ENCODE data around the gene TFCP2.

TFCP2 gene

GRCh38 chr12:51067229-51067628, 105.7 kb downstream of the TFCP2 start:
- POLR2A ChIA-PET: interaction anchor here (1.5 kb wide), 1 partner anchor 16 kb away, joined by 8 read pairs; the partner anchor contains the start of gene CSRNP2

GRCh38 chr12:51065530-51065929, 107.4 kb downstream of the TFCP2 start:
- ChIA-PET POLR2A (no interaction called here), CTCF (interaction anchor here (0.7 to 1.5 kb wide), 2 partner anchors 9 to 300 kb away, joined by 3 to 4 read pairs; no protein-coding TSS in a partner anchor)
- DNase-seq (ENCODE audit: extremely low spot score): no peak
- no peak for TF ChIP-seq CTCF (IDR thresholded peaks at IDR 0.05; ENCODE audit: control extremely low read depth, extremely low read depth, low read depth, missing control alignments)

More at GRCh38 chr12:51067229-51067628, 105.7 kb downstream of the TFCP2 start:
- TF ChIP-seq CTCF (IDR thresholded peaks at IDR 0.05; ENCODE audit: control extremely low read depth, extremely low read depth, low read depth, missing control alignments): no peak
- no peak for DNase-seq (ENCODE audit: extremely low spot score)
- CTCF ChIA-PET: interaction anchor here (0.9 to 1.0 kb wide), 2 partner anchors 8 to 15 kb away, joined by 3 to 4 read pairs; no protein-coding TSS in a partner anchor

DNA sequence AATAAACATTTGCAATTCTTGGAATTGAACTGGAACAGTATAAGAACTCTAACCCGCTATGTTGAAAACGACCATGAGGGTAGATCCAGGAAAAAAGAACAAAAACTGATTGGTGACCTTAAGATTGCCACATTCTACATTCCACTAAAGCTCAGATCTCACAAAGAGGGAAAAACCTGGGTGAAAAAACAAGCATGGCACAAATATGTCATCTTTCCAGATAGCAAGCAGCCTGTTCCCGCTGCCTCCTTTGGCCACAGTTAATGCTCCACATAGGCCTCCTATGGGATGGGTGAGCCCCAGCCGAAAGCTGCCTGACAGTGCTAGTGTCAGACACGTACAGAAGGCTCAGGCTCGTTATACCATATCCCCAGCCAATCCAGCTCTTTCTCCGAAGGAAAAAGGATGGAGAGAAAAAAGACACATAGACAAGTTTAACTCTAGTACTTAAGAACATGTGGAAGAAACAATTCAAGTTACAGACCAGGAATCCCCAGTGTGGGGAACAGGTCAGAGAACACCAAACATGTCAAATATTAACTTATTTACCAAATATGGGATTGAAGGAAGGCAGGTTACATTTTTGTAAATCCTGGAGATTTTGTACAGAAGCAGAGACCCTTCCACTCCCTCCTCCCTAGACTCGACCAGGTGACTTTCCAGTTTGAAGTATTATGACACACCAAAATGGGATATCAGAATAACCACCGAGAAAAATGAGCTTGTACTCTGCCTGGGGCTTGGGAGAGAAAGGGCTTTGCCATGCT, 110.1 kb downstream of the TFCP2 start:
- ChIA-PET CTCF (interaction anchor here (1.0 to 2.2 kb wide), 4 partner anchors 8 to 20 kb away, joined by 3 to 6 read pairs (median 4); partner anchors contain the start of genes CSRNP2 and LETMD1), POLR2A (no interaction called here)
- DNase-seq (ENCODE audit: extremely low spot score): no peak
- no peak for TF ChIP-seq CTCF (IDR thresholded peaks at IDR 0.05; ENCODE audit: control extremely low read depth, extremely low read depth, low read depth, missing control alignments)

DNA sequence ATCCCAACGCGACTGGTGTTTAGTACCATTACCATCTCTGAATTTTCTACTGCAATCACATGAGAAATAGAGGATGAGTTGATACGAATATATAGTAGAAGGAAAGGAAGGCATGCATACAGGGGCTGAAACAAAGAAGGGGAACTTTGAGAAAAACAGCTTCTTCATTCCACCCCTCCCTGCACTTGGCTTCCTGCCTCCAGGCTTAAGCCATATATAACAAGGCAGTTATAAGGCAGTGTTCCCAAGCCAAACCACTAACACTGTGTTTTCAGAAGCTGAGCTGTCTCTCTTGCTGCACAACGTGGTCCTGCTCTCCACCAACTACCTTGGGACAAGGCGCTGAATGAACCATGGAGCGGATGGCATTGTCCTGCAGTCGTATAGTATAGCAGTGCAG, 113.8 kb downstream of the TFCP2 start:
- POLR2A ChIA-PET: interaction anchor here (0.9 kb wide), 1 partner anchor 24 kb away, joined by 5 read pairs; the partner anchor contains the start of gene CSRNP2
- CTCF ChIA-PET: interaction anchor here (0.8 to 1.2 kb wide), 3 partner anchors 12 to 283 kb away, joined by 3 to 4 read pairs (median 4); no protein-coding TSS in a partner anchor
- no peak for TF ChIP-seq CTCF (IDR thresholded peaks at IDR 0.05; ENCODE audit: control extremely low read depth, extremely low read depth, low read depth, missing control alignments)
- DNase-seq (ENCODE audit: extremely low spot score): no peak

DNA sequence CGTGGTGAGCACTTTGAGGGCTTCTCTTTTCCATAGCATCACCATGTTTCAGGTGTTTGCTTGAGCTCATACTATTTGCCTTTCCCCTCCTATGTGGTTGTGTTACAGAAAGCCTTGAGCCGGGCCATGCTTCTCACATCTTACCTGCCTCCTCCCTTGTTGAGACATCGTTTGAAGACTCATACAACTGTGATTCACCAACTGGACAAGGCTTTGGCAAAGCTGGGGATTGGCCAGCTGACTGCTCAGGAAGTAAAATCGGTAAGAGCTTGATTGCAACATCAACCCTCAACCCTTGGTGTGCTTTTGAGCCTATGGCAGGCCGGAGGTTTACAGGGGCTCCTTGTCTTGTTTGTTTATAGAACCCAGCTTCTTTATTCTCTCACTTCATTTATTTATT, 116.7 kb downstream of the TFCP2 start:
- TF ChIP-seq CTCF (IDR thresholded peaks at IDR 0.05; ENCODE audit: control extremely low read depth, extremely low read depth, low read depth, missing control alignments): no peak
- CTCF ChIA-PET: interaction anchor here (1.2 to 3.7 kb wide), 3 partner anchors 13 to 21 kb away, joined by 3 to 14 read pairs (median 3); no protein-coding TSS in a partner anchor
- POLR2A ChIA-PET: interaction anchor here (1.0 kb wide), 1 partner anchor 27 kb away, joined by 4 read pairs; the partner anchor contains the start of gene CSRNP2
- no peak for DNase-seq (ENCODE audit: extremely low spot score)

DNA sequence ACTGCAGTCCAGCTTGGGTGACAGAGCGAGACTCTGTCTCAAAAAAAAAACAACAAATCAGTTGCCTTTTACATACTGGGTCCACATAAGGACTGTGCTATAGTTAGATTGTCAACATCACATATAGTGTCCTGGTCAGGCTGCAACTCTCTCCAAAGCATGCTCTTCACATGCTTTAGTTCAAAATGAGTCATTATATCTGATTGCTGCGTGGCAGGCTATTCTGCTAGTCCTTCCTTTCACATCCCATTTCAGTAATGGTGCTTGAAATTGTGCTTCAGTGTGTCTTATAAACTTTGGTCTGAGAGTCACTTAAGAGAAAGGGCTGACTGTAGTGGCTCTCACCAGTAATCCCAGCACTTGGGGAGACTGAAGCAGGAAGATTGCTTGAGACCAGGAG, 117.9 kb downstream of the TFCP2 start:
- CTCF ChIA-PET: interaction anchor here (1.1 to 3.7 kb wide), 3 partner anchors 8 to 17 kb away, joined by 3 to 14 read pairs (median 6); no protein-coding TSS in a partner anchor
- no peak for DNase-seq (ENCODE audit: extremely low spot score)
- POLR2A ChIA-PET: interaction anchor here (1.7 kb wide), 1 partner anchor 28 kb away, joined by 8 read pairs; the partner anchor contains the start of gene CSRNP2
- TF ChIP-seq CTCF (IDR thresholded peaks at IDR 0.05; ENCODE audit: control extremely low read depth, extremely low read depth, low read depth, missing control alignments): no peak
